ENCODE measurements around the gene HOXB9.

The HOXB9 gene

DNA sequence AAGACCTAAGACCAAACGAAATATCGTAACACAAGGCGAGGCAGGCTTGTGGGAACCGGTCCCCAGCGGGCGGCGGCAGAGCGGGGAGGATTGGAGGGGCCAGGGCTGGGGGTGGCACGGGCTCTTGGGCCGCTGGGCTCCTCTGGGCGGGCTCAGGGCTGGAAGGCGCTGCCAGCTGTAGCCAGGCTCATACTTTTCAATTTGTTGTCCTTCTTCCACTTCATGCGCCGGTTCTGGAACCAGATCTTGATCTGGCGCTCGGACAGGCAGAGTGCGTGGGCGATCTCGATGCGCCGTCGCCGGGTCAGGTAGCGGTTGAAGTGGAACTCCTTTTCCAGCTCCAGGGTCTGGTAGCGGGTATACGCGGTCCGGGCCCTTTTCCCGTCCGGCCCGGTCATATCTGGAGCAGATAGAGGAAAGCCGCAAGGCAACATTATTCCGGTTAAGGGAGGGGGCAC is 34.1 kb downstream of the HOXB9 start:
- Histone ChIP-seq H3K14ac (ENCODE audit: low read length in 2 of 2) (peak overlapping the region in 1 of 2 experiments; percentile 94), H2AFZ (ENCODE audit: low read depth, low read length) (no peak overlapping the region), H3K79me1 (replicated peaks; ENCODE audit: low read length, poor library complexity, severe bottlenecking) (peaks cover 5% of the 10 kb centered on the region), H3K23ac (ENCODE audit: low read length in 2 of 2) (peak overlapping the region in 1 of 2 experiments; percentile 63), H3K4me3 (ENCODE audit: insufficient read depth in 1 of 2, low read depth in 1 of 2, low read length in 2 of 2) (peak overlapping the region in 1 of 2 experiments; percentile 80), H3K27ac (ENCODE audit: low read length, poor library complexity, severe bottlenecking) (no peak overlapping the region), H2BK12ac (ENCODE audit: low read length in 2 of 2) (peak overlapping the region in 1 of 2 experiments; percentile 70), H3K4me2 (ENCODE audit: low read length, poor library complexity, severe bottlenecking) (peak overlapping the region; percentile 92), H2BK120ac (ENCODE audit: low read depth, low read length) (peak overlapping the region; percentile 50), H3K36me3 (ENCODE audit: control insufficient read depth in 1 of 2, insufficient read depth in 2 of 2, low read depth in 1 of 2, low read length in 2 of 2) (peaks cover 31 to 34% of the 10 kb centered on the region in 2 experiments), H2BK15ac (ENCODE audit: low read depth, poor library complexity, severe bottlenecking) (no peak overlapping the region), H4K8ac (ENCODE audit: low read length) (no peak overlapping the region), H2AK5ac (ENCODE audit: low read length, severe bottlenecking) (no peak overlapping the region), H3K9ac (ENCODE audit: low read length) (peak overlapping the region; percentile 98), H2BK5ac (ENCODE audit: low read depth, low read length, poor library complexity, severe bottlenecking) (peak overlapping the region; percentile 9), H3K18ac (ENCODE audit: low read depth in 1 of 2, low read length in 2 of 2) (peak overlapping the region; percentile 82 to 93), H3K27me3 (ENCODE audit: control insufficient read depth in 1 of 2, insufficient read depth in 1 of 2, low read length in 2 of 2) (peaks cover 0 to 4% of the 10 kb centered on the region in 2 experiments), H4K91ac (ENCODE audit: low read length) (peak overlapping the region; percentile 70), H3K4me1 (ENCODE audit: control insufficient read depth, insufficient read depth, low read depth, low read length) (peaks cover 51% of the 10 kb centered on the region), H3K9me3 (ENCODE audit: control insufficient read depth, low read length) (no peaks in the 10 kb centered on the region), H3K4ac (ENCODE audit: low read depth in 1 of 2, low read length in 2 of 2) (peak overlapping the region in 1 of 2 experiments; percentile 89)
- no peak for DNase-seq
- WGBS, result 4% methylated on average over 26 of the region's 33 CpGs

DNA sequence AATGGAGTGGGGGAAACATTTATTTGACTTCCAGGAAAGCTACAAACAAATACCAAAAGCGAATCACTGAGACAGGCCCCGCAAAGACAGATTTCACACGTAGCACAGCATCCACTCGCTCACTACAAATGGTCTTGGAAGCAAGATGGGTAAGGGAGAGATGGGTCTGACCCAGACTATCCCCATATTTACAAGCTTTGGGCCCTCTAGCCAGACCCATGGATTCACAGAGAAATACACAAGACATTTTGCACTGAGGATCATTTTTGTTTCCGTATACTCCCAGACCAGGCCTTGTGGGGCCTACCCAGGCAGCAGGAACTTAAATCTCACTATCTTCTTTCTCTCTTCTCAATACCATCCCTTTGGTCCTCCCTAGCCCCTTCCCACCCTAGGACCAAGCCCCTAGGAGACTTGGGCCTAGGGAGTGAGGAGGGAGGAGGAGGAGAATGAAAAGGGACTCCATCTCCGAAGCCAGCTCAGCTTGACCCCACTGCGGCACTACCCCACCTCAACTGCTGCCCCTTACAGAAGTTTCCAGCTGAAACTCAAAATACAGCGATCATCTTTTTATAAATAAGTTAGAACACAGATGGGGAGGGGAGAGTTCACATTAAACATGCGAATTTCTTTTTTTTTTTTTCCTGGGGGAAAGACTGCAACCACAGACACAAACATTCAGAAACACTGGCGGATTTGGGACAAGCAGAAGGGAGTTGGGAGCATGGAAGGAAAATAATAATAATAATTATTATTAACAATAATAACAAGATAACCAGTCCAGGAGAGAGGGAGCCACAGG is 34.7 kb downstream of the HOXB9 start:
- no peak overlapping the region for H2BK5ac ChIP-seq (ENCODE audit: low read depth, low read length, poor library complexity, severe bottlenecking)
- H2BK15ac ChIP-seq (ENCODE audit: low read depth, poor library complexity, severe bottlenecking), result peak overlapping the region; percentile 83
- H2BK120ac ChIP-seq (ENCODE audit: low read depth, low read length), result peak overlapping the region; percentile 87
- peaks cover 0 to 4% of the 10 kb centered on the region in 2 experiments for H3K27me3 ChIP-seq (ENCODE audit: control insufficient read depth in 1 of 2, insufficient read depth in 1 of 2, low read length in 2 of 2)
- H2AK5ac ChIP-seq (ENCODE audit: low read length, severe bottlenecking), result peak overlapping the region; percentile 82
- H3K4me2 ChIP-seq (ENCODE audit: low read length, poor library complexity, severe bottlenecking), result no peak overlapping the region
- DNase-seq, result no peak
- no peak overlapping the region for H2AFZ ChIP-seq (ENCODE audit: low read depth, low read length)
- H3K79me1 ChIP-seq (replicated peaks; ENCODE audit: low read length, poor library complexity, severe bottlenecking), result peaks cover 5% of the 10 kb centered on the region
- peak overlapping the region; percentile 96 to 98 for H3K4ac ChIP-seq (ENCODE audit: low read depth in 1 of 2, low read length in 2 of 2)
- H3K18ac ChIP-seq (ENCODE audit: low read depth in 1 of 2, low read length in 2 of 2), result peak overlapping the region; percentile 91 to 96
- H3K9me3 ChIP-seq (ENCODE audit: control insufficient read depth, low read length), result no peaks in the 10 kb centered on the region
- H4K91ac ChIP-seq (ENCODE audit: low read length), result peak overlapping the region; percentile 87
- H3K9ac ChIP-seq (ENCODE audit: low read length), result peak overlapping the region; percentile 98
- no peak overlapping the region for H3K27ac ChIP-seq (ENCODE audit: low read length, poor library complexity, severe bottlenecking)
- H4K8ac ChIP-seq (ENCODE audit: low read length), result peak overlapping the region; percentile 93
- H2BK12ac ChIP-seq (ENCODE audit: low read length in 2 of 2), result peak overlapping the region; percentile 49 to 97
- peaks cover 30 to 33% of the 10 kb centered on the region in 2 experiments for H3K36me3 ChIP-seq (ENCODE audit: control insufficient read depth in 1 of 2, insufficient read depth in 2 of 2, low read depth in 1 of 2, low read length in 2 of 2)
- peak overlapping the region in 1 of 2 experiments; percentile 80 for H3K4me3 ChIP-seq (ENCODE audit: insufficient read depth in 1 of 2, low read depth in 1 of 2, low read length in 2 of 2)
- H3K4me1 ChIP-seq (ENCODE audit: control insufficient read depth, insufficient read depth, low read depth, low read length), result peaks cover 48% of the 10 kb centered on the region
- WGBS, result 18% methylated on average over 5 of the region's 10 CpGs
- H3K23ac ChIP-seq (ENCODE audit: low read length in 2 of 2), result peak overlapping the region; percentile 15 to 100
- H3K14ac ChIP-seq (ENCODE audit: low read length in 2 of 2), result peak overlapping the region in 1 of 2 experiments; percentile 97

DNA sequence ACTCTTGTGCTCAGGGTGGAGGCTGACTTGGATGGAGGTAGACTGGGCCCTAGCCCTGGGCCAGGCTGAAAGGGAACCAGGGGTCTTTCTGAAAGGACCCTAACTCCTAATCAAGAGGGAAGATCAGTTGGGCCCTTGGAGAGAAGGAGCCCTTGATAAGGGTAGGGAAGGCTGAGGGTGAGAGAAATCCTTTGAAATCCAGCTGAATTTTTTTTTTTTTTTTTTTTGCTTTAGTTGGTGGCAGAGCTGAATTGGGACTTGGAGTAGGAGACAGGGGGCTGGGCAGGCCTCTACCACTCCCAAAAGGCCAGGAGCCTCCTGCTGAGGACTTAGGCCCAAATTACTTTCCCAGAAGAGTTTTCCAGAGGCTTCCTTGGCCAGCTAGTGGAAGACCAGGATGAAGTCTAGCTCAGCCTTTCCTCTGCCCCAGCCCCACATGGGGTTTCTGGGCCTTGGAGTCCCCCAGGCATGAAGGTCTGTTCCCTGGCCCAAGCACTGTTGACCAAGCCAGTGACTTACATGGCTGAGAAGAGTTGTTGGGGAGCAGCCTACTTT is 35.5 kb downstream of the HOXB9 start:
- H3K79me1 ChIP-seq (replicated peaks; ENCODE audit: low read length, poor library complexity, severe bottlenecking), result peaks cover 5% of the 10 kb centered on the region
- peaks cover 0 to 4% of the 10 kb centered on the region in 2 experiments for H3K27me3 ChIP-seq (ENCODE audit: control insufficient read depth in 1 of 2, insufficient read depth in 1 of 2, low read length in 2 of 2)
- peak overlapping the region; percentile 49 to 93 for H2BK12ac ChIP-seq (ENCODE audit: low read length in 2 of 2)
- H3K4ac ChIP-seq (ENCODE audit: low read depth in 1 of 2, low read length in 2 of 2), result peak overlapping the region; percentile 96 to 98
- DNase-seq, result no peak
- H3K9ac ChIP-seq (ENCODE audit: low read length), result peak overlapping the region; percentile 98
- H2AFZ ChIP-seq (ENCODE audit: low read depth, low read length), result no peak overlapping the region
- peak overlapping the region; percentile 31 for H3K27ac ChIP-seq (ENCODE audit: low read length, poor library complexity, severe bottlenecking)
- peak overlapping the region; percentile 69 for H2AK5ac ChIP-seq (ENCODE audit: low read length, severe bottlenecking)
- H3K4me3 ChIP-seq (ENCODE audit: insufficient read depth in 1 of 2, low read depth in 1 of 2, low read length in 2 of 2), result peak overlapping the region in 1 of 2 experiments; percentile 96
- H2BK120ac ChIP-seq (ENCODE audit: low read depth, low read length), result peak overlapping the region; percentile 87
- H3K4me1 ChIP-seq (ENCODE audit: control insufficient read depth, insufficient read depth, low read depth, low read length), result peaks cover 43% of the 10 kb centered on the region
- peak overlapping the region in 1 of 2 experiments; percentile 87 for H3K23ac ChIP-seq (ENCODE audit: low read length in 2 of 2)
- H2BK15ac ChIP-seq (ENCODE audit: low read depth, poor library complexity, severe bottlenecking), result peak overlapping the region; percentile 83
- peak overlapping the region; percentile 88 for H4K91ac ChIP-seq (ENCODE audit: low read length)
- peak overlapping the region in 1 of 2 experiments; percentile 35 for H3K14ac ChIP-seq (ENCODE audit: low read length in 2 of 2)
- H2BK5ac ChIP-seq (ENCODE audit: low read depth, low read length, poor library complexity, severe bottlenecking), result peak overlapping the region; percentile 74
- peak overlapping the region; percentile 93 for H4K8ac ChIP-seq (ENCODE audit: low read length)
- H3K36me3 ChIP-seq (ENCODE audit: control insufficient read depth in 1 of 2, insufficient read depth in 2 of 2, low read depth in 1 of 2, low read length in 2 of 2), result peaks cover 24 to 25% of the 10 kb centered on the region in 2 experiments
- no peaks in the 10 kb centered on the region for H3K9me3 ChIP-seq (ENCODE audit: control insufficient read depth, low read length)
- peak overlapping the region; percentile 36 for H3K4me2 ChIP-seq (ENCODE audit: low read length, poor library complexity, severe bottlenecking)
- peak overlapping the region; percentile 91 to 99 for H3K18ac ChIP-seq (ENCODE audit: low read depth in 1 of 2, low read length in 2 of 2)

Measured in mesenchymal stem cell (in vitro differentiated cells and primary cell).